Endothelial cell of umbilical vein (primary cell): Measurements from ENCODE around the gene KIF4A. TPM values are rescaled to one million over a fixed set of nuclear protein-coding genes. Genes with fewer than 3 reads are reported as not detected.

Experiments
- BruUV-seq: library from RNA; stranded (reverse); fragments of 400-500 nt; replicated peaks from 2 replicates; lab custom pipeline; 2021; lab: Mats Ljungman, UMichigan
- CTCF ChIA-PET: fragments of 300-600, 350-600 bp; sonication (Branson Sonifier 250); formaldehyde crosslinking; loops from one replicate; lab custom pipeline; 2021; ENCODE audit warnings: antibody characterized with exemption, inconsistent platforms; lab: Charles Lee
- POLR2A ChIA-PET: fragments of 300-600, 350-600 bp; sonication (Branson Sonifier 250); formaldehyde crosslinking; loops from one replicate; lab custom pipeline; 2021; ENCODE audit warnings: antibody characterized with exemption, inconsistent platforms; lab: Charles Lee
- DNase-seq: peaks from one replicate; pipeline ENCODE4 v3.0.0-alpha.2; 2011; ENCODE audit warnings: low read depth, low spot score
- FAIRE-seq: peaks from 2 replicates; lab custom pipeline; 2011; peaks lifted over from hg19 to GRCh38; lab: Jason Lieb, UNC
- H2AFZ ChIP-seq: 2 replicates; pipeline ENCODE4 v1.6.0; 2012; ENCODE audit warnings: low read depth, low read length, control low read depth, inconsistent platforms
- H3K27ac ChIP-seq: 2 replicates; pipeline ENCODE4 v1.5.1; 2011; ENCODE audit warnings: low read depth, mild to moderate bottlenecking, control low read depth, low read length, moderate library complexity; ENCODE audit not compliant: insufficient read depth
- H3K27me3 ChIP-seq, 2 experiments: 2 replicates each; pipeline versions ENCODE4 v1.6.0 to v1.6.1; 2011; ENCODE audit warnings: low read length in 2 of 2, mixed read lengths in 1 of 2; ENCODE audit not compliant: control insufficient read depth in 2 of 2, insufficient read depth in 2 of 2
- H3K36me3 ChIP-seq, 2 experiments: 2 replicates in 1 of 2; 3 replicates in 1 of 2; pipeline ENCODE4 v1.5.1; 2011; ENCODE audit warnings: low read length in 2 of 2, mild to moderate bottlenecking in 1 of 2, moderate library complexity in 1 of 2; ENCODE audit not compliant: control insufficient read depth in 2 of 2, insufficient read depth in 2 of 2; ENCODE audit errors: extremely low read depth in 1 of 2
- H3K4me1 ChIP-seq: 3 replicates; pipeline ENCODE4 v1.5.1; 2011; ENCODE audit warnings: mild to moderate bottlenecking, low read length; ENCODE audit not compliant: control insufficient read depth, insufficient read depth; ENCODE audit errors: extremely low read depth
- H3K4me2 ChIP-seq: 2 replicates; pipeline ENCODE4 v1.6.1; 2011; ENCODE audit warnings: low read length, control low read depth, mixed read lengths; ENCODE audit not compliant: insufficient read depth
- H3K4me3 ChIP-seq, 3 experiments: fragments of 200-600 bp in 1 of 3; sonication (generic), shearing (Covaris generic) in 1 of 3; replicated peaks in 1 of 3; 2 replicates each; pipeline ENCODE4 v1.5.1; 2011 to 2016; ENCODE audit warnings: control low read depth in 3 of 3, low read length in 3 of 3, mild to moderate bottlenecking in 2 of 3, inconsistent platforms in 1 of 3, low read depth in 1 of 3, moderate library complexity in 1 of 3; ENCODE audit not compliant: insufficient read depth in 1 of 3
- H3K79me2 ChIP-seq: 2 replicates; pipeline ENCODE4 v1.6.0; 2012; ENCODE audit warnings: low read length, inconsistent platforms; ENCODE audit not compliant: control insufficient read depth, insufficient read depth
- H3K9ac ChIP-seq: replicated peaks from 2 replicates; pipeline ENCODE3; 2011; ENCODE audit warnings: low read length, control low read depth; ENCODE audit not compliant: insufficient read depth; ENCODE audit errors: extremely low read depth
- H3K9me1 ChIP-seq: replicated peaks from 3 replicates; pipeline ENCODE4 v1.6.0; 2011; ENCODE audit warnings: mild to moderate bottlenecking, low read length; ENCODE audit not compliant: control insufficient read depth, insufficient read depth; ENCODE audit errors: extremely low read depth
- H3K9me3 ChIP-seq: replicated peaks from 2 replicates; pipeline ENCODE4 v1.5.1; 2012; ENCODE audit warnings: low read length, inconsistent platforms; ENCODE audit not compliant: control insufficient read depth, insufficient read depth
- H4K20me1 ChIP-seq: replicated peaks from 2 replicates; pipeline ENCODE3; 2011; ENCODE audit warnings: mild to moderate bottlenecking, low read length; ENCODE audit not compliant: control insufficient read depth, insufficient read depth; ENCODE audit errors: extremely low read depth
- GATA2 ChIP-seq: IDR thresholded peaks from 2 replicates; pipeline ENCODE4 v1.7.0; 2011; ENCODE audit warnings: low read depth, mild to moderate bottlenecking, moderate library complexity, mixed read lengths, low read length; ENCODE audit not compliant: insufficient read length, insufficient read depth
- JUN ChIP-seq: IDR thresholded peaks from 2 replicates; pipeline ENCODE4 v1.6.1; 2011; ENCODE audit warnings: borderline replicate concordance, low read depth; ENCODE audit not compliant: insufficient read length, insufficient read depth
- dilution Hi-C: fragments of 300-500 bp; cut with MboI; formaldehyde crosslinking; loops from one replicate; pipeline ENCODE4 v1.15.0; 2019; ENCODE audit warnings: low sequenced_read_pairs; ENCODE audit not compliant: extremely low pct_ligation_motif_present
- intact Hi-C: fragments of 100-400 bp; cut with micrococcal nuclease; formaldehyde crosslinking; loops from one replicate; pipeline ENCODE4 v1.10.0; 2022
- polyA plus RNA-seq, 4 experiments: library from polyadenylated mRNA; depleted of rRNA in 3 of 4; stranded (reverse) in 3 of 4; unstranded in 1 of 4; fragments of >200 nt; gene quantifications; 2 replicates each; pipeline versions ENCODE4 v1.2.1 to v1.2.3, GENCODE V29; 2011 to 2012; ENCODE audit warnings: missing spikeins in 1 of 4
- total RNA-seq: library from RNA; stranded (reverse); gene quantifications from 2 replicates; pipeline ENCODE4 v1.2.3, GENCODE V29; 2021
- TF ChIP-seq, protein P1 (sequence below), 2 donors: IDR thresholded peaks; 1 replicate in 1 of 2; 2 replicates in 1 of 2; pipeline ENCODE4 v1.5.1; 2011; ENCODE audit warnings: low read length in 2 of 2, mild to moderate bottlenecking in 2 of 2, moderate library complexity in 2 of 2, control low read depth in 1 of 2, inconsistent platforms in 1 of 2, low read depth in 1 of 2; ENCODE audit not compliant: insufficient read depth in 1 of 2; ENCODE audit errors: extremely low read depth in 1 of 2

Gene KIF4A
- total and polyA plus RNA-seq, 2 donors (not counting 3 experiments of a cell fraction or from before 2014, with no cell fraction given): 9.6 to 41.3 TPM

- dilution Hi-C loops (no loop called here), intact Hi-C loops (loop anchor here (1.0 to 5.0 kb wide), 4 partner anchors 102 to 726 kb away; no protein-coding TSS in a partner anchor)
- H3K27me3 ChIP-seq: peaks cover 0 to 2% of the 10 kb centered on the region in 2 experiments
- H3K4me1 ChIP-seq: peaks cover 6% of the 10 kb centered on the region
- POLR2A ChIA-PET: no interaction called here
- no peaks in the 10 kb centered on the region for H3K9me3 ChIP-seq
- no peak overlapping the region for H3K27ac ChIP-seq
- H3K4me3 ChIP-seq: peak overlapping the region; percentile 37 to 59 (median 56)
- CTCF ChIA-PET: interaction anchor here (1.0 to 7.7 kb wide), 12 partner anchors 9 to 518 kb away, joined by 3 to 47 read pairs (median 6); no protein-coding TSS in a partner anchor
- no peaks in the 10 kb centered on the region for H3K9me1 ChIP-seq
- DNase-seq (peak; percentile 39), FAIRE-seq (peak; percentile 96)
- BruUV-seq: no TSS peak
- H3K9ac ChIP-seq: no peak overlapping the region
- H2AFZ ChIP-seq: peak overlapping the region; percentile 92
- no peaks in the 10 kb centered on the region for H4K20me1 ChIP-seq
- TF ChIP-seq, protein P1, sequence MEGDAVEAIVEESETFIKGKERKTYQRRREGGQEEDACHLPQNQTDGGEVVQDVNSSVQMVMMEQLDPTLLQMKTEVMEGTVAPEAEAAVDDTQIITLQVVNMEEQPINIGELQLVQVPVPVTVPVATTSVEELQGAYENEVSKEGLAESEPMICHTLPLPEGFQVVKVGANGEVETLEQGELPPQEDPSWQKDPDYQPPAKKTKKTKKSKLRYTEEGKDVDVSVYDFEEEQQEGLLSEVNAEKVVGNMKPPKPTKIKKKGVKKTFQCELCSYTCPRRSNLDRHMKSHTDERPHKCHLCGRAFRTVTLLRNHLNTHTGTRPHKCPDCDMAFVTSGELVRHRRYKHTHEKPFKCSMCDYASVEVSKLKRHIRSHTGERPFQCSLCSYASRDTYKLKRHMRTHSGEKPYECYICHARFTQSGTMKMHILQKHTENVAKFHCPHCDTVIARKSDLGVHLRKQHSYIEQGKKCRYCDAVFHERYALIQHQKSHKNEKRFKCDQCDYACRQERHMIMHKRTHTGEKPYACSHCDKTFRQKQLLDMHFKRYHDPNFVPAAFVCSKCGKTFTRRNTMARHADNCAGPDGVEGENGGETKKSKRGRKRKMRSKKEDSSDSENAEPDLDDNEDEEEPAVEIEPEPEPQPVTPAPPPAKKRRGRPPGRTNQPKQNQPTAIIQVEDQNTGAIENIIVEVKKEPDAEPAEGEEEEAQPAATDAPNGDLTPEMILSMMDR (IDR thresholded peaks at IDR 0.05; ENCODE audit: extremely low read depth in 1 of 2, insufficient read depth in 1 of 2, low read depth in 1 of 2, low read length in 2 of 2): peak; percentile 61 to 67
- TF ChIP-seq JUN (no peak), GATA2 (no peak)
- H3K79me2 ChIP-seq: no peaks in the 10 kb centered on the region
- H3K36me3 ChIP-seq: no peaks in the 10 kb centered on the region
- peak overlapping the region; percentile 62 for H3K4me2 ChIP-seq
Observed at GRCh38 chrX:70452143-70452733, 162.3 kb downstream of the KIF4A start.
